GM12874 (cell line): ENCODE results near the gene CNTNAP2.

ENCODE experiments used
- TF ChIP-seq, protein P1 (sequence below): IDR thresholded peaks from 2 replicates; pipeline ENCODE4 v1.5.1; 2011; ENCODE audit warnings: low read depth, mild to moderate bottlenecking, control low read depth, low read length, moderate library complexity; ENCODE audit not compliant: insufficient read depth

Gene CNTNAP2

DNA sequence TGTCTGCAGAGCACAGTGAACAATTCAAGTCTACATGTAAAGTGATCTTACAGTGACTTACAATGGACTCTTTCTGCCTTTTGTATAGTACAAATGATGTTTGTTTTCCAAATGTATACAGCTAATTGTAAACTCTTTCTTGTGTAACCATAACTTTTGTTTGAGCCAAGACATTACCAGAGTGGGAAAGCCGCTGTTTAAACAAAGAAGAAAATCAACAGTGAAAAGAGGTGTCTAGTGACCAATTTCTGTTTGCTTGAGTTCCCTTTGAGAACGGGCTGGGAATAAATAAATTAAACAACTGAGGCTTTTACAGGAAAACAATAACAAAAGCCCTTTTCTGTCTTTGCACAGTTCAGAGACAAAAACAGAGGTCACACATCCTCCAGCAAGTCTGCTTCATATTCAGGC, 1163.4 kb downstream of the CNTNAP2 start:
- TF ChIP-seq, protein P1, sequence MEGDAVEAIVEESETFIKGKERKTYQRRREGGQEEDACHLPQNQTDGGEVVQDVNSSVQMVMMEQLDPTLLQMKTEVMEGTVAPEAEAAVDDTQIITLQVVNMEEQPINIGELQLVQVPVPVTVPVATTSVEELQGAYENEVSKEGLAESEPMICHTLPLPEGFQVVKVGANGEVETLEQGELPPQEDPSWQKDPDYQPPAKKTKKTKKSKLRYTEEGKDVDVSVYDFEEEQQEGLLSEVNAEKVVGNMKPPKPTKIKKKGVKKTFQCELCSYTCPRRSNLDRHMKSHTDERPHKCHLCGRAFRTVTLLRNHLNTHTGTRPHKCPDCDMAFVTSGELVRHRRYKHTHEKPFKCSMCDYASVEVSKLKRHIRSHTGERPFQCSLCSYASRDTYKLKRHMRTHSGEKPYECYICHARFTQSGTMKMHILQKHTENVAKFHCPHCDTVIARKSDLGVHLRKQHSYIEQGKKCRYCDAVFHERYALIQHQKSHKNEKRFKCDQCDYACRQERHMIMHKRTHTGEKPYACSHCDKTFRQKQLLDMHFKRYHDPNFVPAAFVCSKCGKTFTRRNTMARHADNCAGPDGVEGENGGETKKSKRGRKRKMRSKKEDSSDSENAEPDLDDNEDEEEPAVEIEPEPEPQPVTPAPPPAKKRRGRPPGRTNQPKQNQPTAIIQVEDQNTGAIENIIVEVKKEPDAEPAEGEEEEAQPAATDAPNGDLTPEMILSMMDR: no peak

GRCh38 chr7:147282204-147282603, 1165.6 kb downstream of the CNTNAP2 start:
- TF ChIP-seq, protein P1: no peak

GRCh38 chr7:147296201-147296600, 1179.6 kb downstream of the CNTNAP2 start:
- TF ChIP-seq, protein P1: no peak

DNA sequence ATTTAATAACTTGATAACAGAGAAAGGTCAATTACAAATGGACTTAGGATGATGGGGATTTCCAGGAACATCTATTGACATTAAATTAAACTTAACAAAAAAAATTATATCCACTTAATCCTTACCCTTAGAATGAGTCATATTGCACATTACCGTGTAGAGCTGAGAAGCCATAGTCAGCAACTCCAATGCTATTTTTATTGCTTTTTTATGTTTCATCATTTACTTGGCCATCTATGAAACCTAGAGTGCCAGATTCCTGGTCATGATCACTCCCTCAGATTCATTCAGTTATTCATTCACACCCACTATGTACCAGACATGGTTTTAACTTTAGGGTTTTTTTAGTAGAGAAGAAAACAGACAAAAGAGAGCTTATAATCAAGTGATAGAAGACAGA, 1180.4 kb downstream of the CNTNAP2 start:
- TF ChIP-seq, protein P1: no peak

GRCh38 chr7:147298611-147299043, 1182.0 kb downstream of the CNTNAP2 start:
- TF ChIP-seq, protein P1: no peak

GRCh38 chr7:147300293-147300692, 1183.7 kb downstream of the CNTNAP2 start:
- TF ChIP-seq, protein P1: no peak

DNA sequence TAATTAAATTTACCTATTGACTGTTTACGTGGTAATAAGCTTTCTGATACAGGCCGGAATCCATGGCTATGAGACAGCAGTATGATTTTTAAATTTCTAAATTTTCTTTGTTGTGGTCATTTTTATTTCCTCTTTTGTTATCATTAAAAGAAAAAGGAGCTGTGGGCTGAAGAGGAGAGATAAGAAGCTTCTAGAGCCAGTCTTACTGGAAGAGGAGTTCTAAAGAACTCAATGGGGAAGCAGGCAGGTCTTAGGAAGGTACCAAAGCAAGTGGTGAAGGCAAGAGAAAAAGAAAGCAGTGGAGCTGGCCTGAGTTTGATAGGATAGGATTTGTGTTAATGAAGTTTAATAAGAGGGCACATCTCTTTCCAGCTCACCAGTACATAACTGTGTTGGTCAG, 1187.8 kb downstream of the CNTNAP2 start:
- TF ChIP-seq, protein P1: no peak
